Transverse colon (tissue), 4 donors: ENCODE results near the gene BSDC1. TPM values are rescaled to one million over a fixed set of nuclear protein-coding genes. Genes with fewer than 3 reads are reported as not detected.

Source experiments
- DNase-seq: peaks from one replicate; pipeline ENCODE4 v3.0.0-alpha.2; 2019
- H3K27ac ChIP-seq, 4 donors: fragments of 200-600 bp; sonication (generic); 2 replicates each; pipeline ENCODE4 v1.5.1; 2016 to 2018; ENCODE audit warnings: inconsistent platforms in 4 of 4
- H3K27me3 ChIP-seq: fragments of 200-600 bp; sonication (generic); 2 replicates; pipeline ENCODE4 v1.5.1; 2017; ENCODE audit warnings: inconsistent platforms
- H3K36me3 ChIP-seq, 4 donors: fragments of 200-600 bp; sonication (generic); 2 replicates each; pipeline ENCODE4 v1.5.1; 2017 to 2019; ENCODE audit warnings: inconsistent platforms in 4 of 4
- H3K4me1 ChIP-seq, 4 donors: fragments of 200-600 bp; sonication (generic); 2 replicates each; pipeline ENCODE4 v1.5.1; 2017 to 2020; ENCODE audit warnings: inconsistent platforms in 4 of 4
- H3K4me3 ChIP-seq, 4 donors: fragments of 200-600 bp; sonication (generic); 1 replicate in 1 of 4; 2 replicates in 3 of 4; pipeline versions ENCODE4 v1.5.1 to v1.6.1; 2017 to 2019; ENCODE audit warnings: inconsistent platforms in 4 of 4
- H3K9me3 ChIP-seq, 2 donors: fragments of 200-600 bp; sonication (generic); 2 replicates each; pipeline ENCODE4 v1.5.1; 2017 to 2019; ENCODE audit warnings: inconsistent platforms in 2 of 2
- CTCF ChIP-seq, 5 experiments: fragments of 200-600 bp in 3 of 5; fragments of 450-650 bp in 2 of 5; sonication (generic) in 3 of 5; IDR thresholded peaks; 1 replicate in 2 of 5; 2 replicates in 3 of 5; pipeline ENCODE4 v1.5.1; 2016 to 2017; ENCODE audit warnings: antibody characterized with exemption in 5 of 5, inconsistent platforms in 3 of 5, mild to moderate bottlenecking in 2 of 5, moderate library complexity in 1 of 5
- EP300 ChIP-seq: sonication (generic); formaldehyde crosslinking; IDR thresholded peaks from one replicate; pipeline ENCODE4 v1.6.1; 2017; ENCODE audit warnings: antibody characterized with exemption, low read depth
- POLR2A ChIP-seq: fragments of 450-650 bp; IDR thresholded peaks from one replicate; pipeline ENCODE4 v1.6.1; 2016; ENCODE audit warnings: antibody characterized with exemption, mild to moderate bottlenecking, moderate library complexity
- POLR2AphosphoS5 ChIP-seq, 3 donors: sonication (generic); formaldehyde crosslinking; IDR thresholded peaks; one replicate each; pipeline ENCODE4 v1.6.1; 2016; ENCODE audit warnings: antibody characterized with exemption in 3 of 3
- WGBS, 2 donors: methylation state at CpG; one replicate each; pipeline ENCODE4 v1.1.5; 2018; ENCODE audit warnings: low coverage in 1 of 2; 5-methylcytosine and 5-hydroxymethylcytosine counted together
- in situ Hi-C, 4 donors: fragments of 200-750 bp; cut with MboI; loops; one replicate each; pipeline versions ENCODE4 v1.15.0 to v1.15.1; 2017; ENCODE audit warnings: low sequenced_read_pairs in 3 of 4, low pct_ligation_motif_present in 1 of 4, low pct_unique_long_range_greater_than_20kb in 1 of 4
- intact Hi-C: fragments of 100-400 bp; cut with DNase I; formaldehyde crosslinking; loops from one replicate; pipeline ENCODE4 v1.15.1; 2023; ENCODE audit warnings: low total_unique reads
- total RNA-seq, 4 donors: library from RNA; depleted of rRNA; stranded (reverse); fragments of >200 nt; gene quantifications; one replicate each; pipeline ENCODE4 v1.1.0, GENCODE V29; 2016

The BSDC1 gene
- total RNA-seq, 4 donors from 2014 or later = 94.8 to 140 (median 117) TPM

- H3K4me1 ChIP-seq = peaks cover 16 to 61% (median 43%) of the 10 kb centered on the region in 4 donors
- in situ Hi-C loops = no loop called here
- peak within 1 kb of the TSS; percentile 87 to 93 (median 90) for H3K4me3 ChIP-seq
- intact Hi-C loops = no loop called here
- peak within 1 kb of the TSS; percentile 84 to 91 (median 86) for H3K27ac ChIP-seq
- no peaks in the 10 kb centered on the region for H3K9me3 ChIP-seq
- 3% methylated on average over 46 of the region's 95 CpGs; no CpG with 5 or more reads in 1 of the 2 donors for WGBS, 2 donors
- peak; percentile 88 for DNase-seq
- peaks cover 0 to 11% (median 4%) of the 10 kb centered on the region in 4 donors for H3K36me3 ChIP-seq
- peak; percentile 84 to 97 (median 97) for TF ChIP-seq POLR2AphosphoS5 (IDR thresholded peaks at IDR 0.05)
- peak; percentile 89 for TF ChIP-seq POLR2A
- no peak for TF ChIP-seq CTCF (IDR thresholded peaks at IDR 0.05)
- H3K27me3 ChIP-seq = no peaks in the 10 kb centered on the region
Observed at GRCh38 chr1:32335790-32336590, 58.3 kb downstream of the BSDC1 start, which contains the start of gene MARCKSL1. MARCKSL1 (minus strand) TSS chr1:32336233; CDS start chr1:32336033, 200 bp downstream.

GRCh38 chr1:32335535-32335789 lies 58.8 kb downstream of the BSDC1 start:
- DNase-seq = no peak
- Histone ChIP-seq H3K27me3 (no peaks in the 10 kb centered on the region), H3K4me1 (peaks cover 16 to 61% (median 43%) of the 10 kb centered on the region in 4 donors), H3K4me3 (peak overlapping the region; percentile 87 to 93 (median 90)), H3K27ac (peak overlapping the region; percentile 84 to 91 (median 86)), H3K36me3 (peaks cover 0 to 15% (median 4%) of the 10 kb centered on the region in 4 donors), H3K9me3 (no peaks in the 10 kb centered on the region)
- intact Hi-C loops = no loop called here
- TF ChIP-seq EP300 (no peak), POLR2AphosphoS5 (IDR thresholded peaks at IDR 0.05) (no peak), CTCF (IDR thresholded peaks at IDR 0.05) (no peak), POLR2A (no peak)
- 0% methylated on average over 6 of the region's 34 CpGs; no CpG with 5 or more reads in 1 of the 2 donors for WGBS, 2 donors
- in situ Hi-C loops = no loop called here

- H3K4me3 ChIP-seq = peak overlapping the region; percentile 87 to 93 (median 90)
- in situ Hi-C loops = no loop called here
- H3K9me3 ChIP-seq = no peaks in the 10 kb centered on the region
- H3K4me1 ChIP-seq = peaks cover 16 to 61% (median 43%) of the 10 kb centered on the region in 4 donors
- WGBS, 2 donors = 2% methylated on average over 45 of the region's 46 CpGs; no CpG with 5 or more reads in 1 of the 2 donors
- peak overlapping the region; percentile 84 to 91 (median 86) for H3K27ac ChIP-seq
- intact Hi-C loops = no loop called here
- DNase-seq = peak; percentile 65
- TF ChIP-seq POLR2A (no peak), POLR2AphosphoS5 (IDR thresholded peaks at IDR 0.05) (peak in 1 of 3 donors; percentile 22), CTCF (IDR thresholded peaks at IDR 0.05) (peak; percentile 58 to 83 (median 77))
- peaks cover 0 to 15% (median 4%) of the 10 kb centered on the region in 4 donors for H3K36me3 ChIP-seq
- H3K27me3 ChIP-seq = no peaks in the 10 kb centered on the region
Observed at GRCh38 chr1:32334864-32335534, 59.2 kb downstream of the BSDC1 start.

- Histone ChIP-seq H3K27me3 (no peaks in the 10 kb centered on the region), H3K4me3 (peak overlapping the region in 3 of 4 donors; percentile 87 to 90 (median 89)), H3K36me3 (peaks cover 0 to 15% (median 5%) of the 10 kb centered on the region in 4 donors), H3K9me3 (no peaks in the 10 kb centered on the region), H3K4me1 (peaks cover 16 to 61% (median 43%) of the 10 kb centered on the region in 4 donors), H3K27ac (peak overlapping the region; percentile 84 to 91 (median 86))
- 46% methylated on average over 9 of the region's 9 CpGs; no CpG with 5 or more reads in 1 of the 2 donors for WGBS, 2 donors
- in situ Hi-C loops (no loop called here), intact Hi-C loops (no loop called here)
- DNase-seq = peak; percentile 15
- no peak for TF ChIP-seq EP300
- no peak for TF ChIP-seq POLR2AphosphoS5 (IDR thresholded peaks at IDR 0.05)
- TF ChIP-seq CTCF (IDR thresholded peaks at IDR 0.05) = no peak
- TF ChIP-seq POLR2A = no peak
Observed at GRCh38 chr1:32334274-32334861, 59.9 kb downstream of the BSDC1 start.
